Measurements from ENCODE around the gene LMO7. TPM values are rescaled to one million over a fixed set of nuclear protein-coding genes. Genes with fewer than 3 reads are reported as not detected.

Gene LMO7
- polyA plus RNA-seq, 3 donors from 2014 or later, result 0.96 to 4.1 TPM; not detected in 1

GRCh38 chr13:75907044-75907443, 270.9 kb downstream of the LMO7 start:
- no peak for DNase-seq
- H3K27ac Mint-ChIP-seq, result no peak overlapping the region
- peaks cover 0 to 3% (median 0%) of the 10 kb centered on the region in 6 donors for H3K9me3 Mint-ChIP-seq
- peaks cover 0 to 2% (median 0%) of the 10 kb centered on the region in 3 donors for H3K27me3 Mint-ChIP-seq (ENCODE audit: low read depth in 3 of 3)
- H3K36me3 Mint-ChIP-seq, result no peaks in the 10 kb centered on the region
- no peak overlapping the region for H3K4me3 Mint-ChIP-seq
- no peaks in the 10 kb centered on the region for H3K4me1 Mint-ChIP-seq

GRCh38 chr13:75908141-75908540, 272.0 kb downstream of the LMO7 start:
- H3K27me3 Mint-ChIP-seq (ENCODE audit: low read depth in 3 of 3), result peaks cover 0 to 2% (median 0%) of the 10 kb centered on the region in 3 donors
- no peak overlapping the region for H3K27ac Mint-ChIP-seq
- H3K4me1 Mint-ChIP-seq, result no peaks in the 10 kb centered on the region
- no peak overlapping the region for H3K4me3 Mint-ChIP-seq
- no peak for DNase-seq
- no peaks in the 10 kb centered on the region for H3K36me3 Mint-ChIP-seq
- peaks cover 0 to 3% (median 0%) of the 10 kb centered on the region in 6 donors for H3K9me3 Mint-ChIP-seq

Other genes starting within 250 kb of the LMO7 start
- 1 to 10 TPM in 2 of 3 donors, under 1 TPM in 1; 0.86 to 1.5 (median 1.2) TPM for gene TBC1D4, start 154.2 kb upstream of the LMO7 start, polyA plus RNA-seq
- 100 to 1,000 TPM; 225 to 614 (median 438) TPM for gene COMMD6, start 98.5 kb upstream of the LMO7 start, polyA plus RNA-seq
- 10 to 100 TPM; 34.5 to 71.1 (median 34.7) TPM for gene UCHL3, start 86.5 kb upstream of the LMO7 start, polyA plus RNA-seq